NCI-H1092 (cell line): ENCODE data around the gene MAP4K3.
"Not testable (repeated sequence)": the region's sequence is repeated elsewhere in the genome, so short reads cannot be mapped to it uniquely, and the experiment has no call there.

Experiments used
- DNase-seq: peaks from one replicate; lab custom pipeline; 2025; lab: John Stamatoyannopoulos, UW

MAP4K3 gene

GRCh38 chr2:39370101-39370500, 67.0 kb downstream of the MAP4K3 start:
- no peak for DNase-seq

GRCh38 chr2:39368846-39369245, 68.2 kb downstream of the MAP4K3 start:
- no peak for DNase-seq

- DNase-seq, result no peak
These were observed 68.7 kb downstream of the MAP4K3 start for GRCh38 chr2:39368376-39368775.

- no peak for DNase-seq
These were observed 74.5 kb downstream of the MAP4K3 start for GRCh38 chr2:39362595-39362994.

- no peak for DNase-seq
These were observed 75.6 kb downstream of the MAP4K3 start for GRCh38 chr2:39361511-39361910.

GRCh38 chr2:39360342-39360741, 76.7 kb downstream of the MAP4K3 start:
- not testable (repeated sequence) for DNase-seq

- DNase-seq, result no peak
These were observed 77.5 kb downstream of the MAP4K3 start for GRCh38 chr2:39359453-39360038.

- DNase-seq, result no peak
These were observed 80.0 kb downstream of the MAP4K3 start for GRCh38 chr2:39356922-39357639.

- no peak for DNase-seq
These were observed 86.4 kb downstream of the MAP4K3 start for GRCh38 chr2:39350658-39351057.

- no peak for DNase-seq
These were observed 98.6 kb downstream of the MAP4K3 start for GRCh38 chr2:39338502-39338901.

- DNase-seq, result no peak
These were observed 101.2 kb downstream of the MAP4K3 start for GRCh38 chr2:39335930-39336329.

- no peak for DNase-seq
These were observed 102.1 kb downstream of the MAP4K3 start for GRCh38 chr2:39334978-39335377.

GRCh38 chr2:39334529-39334928, 102.6 kb downstream of the MAP4K3 start:
- DNase-seq, result no peak

GRCh38 chr2:39326644-39327043, 110.4 kb downstream of the MAP4K3 start:
- no peak for DNase-seq

GRCh38 chr2:39325966-39326365, 111.1 kb downstream of the MAP4K3 start:
- no peak for DNase-seq

- DNase-seq, result not testable (repeated sequence)
These were observed 115.7 kb downstream of the MAP4K3 start for GRCh38 chr2:39321056-39322035.

- no peak for DNase-seq
These were observed 116.9 kb downstream of the MAP4K3 start for GRCh38 chr2:39320162-39320561.

GRCh38 chr2:39313575-39313974, 123.5 kb downstream of the MAP4K3 start:
- DNase-seq, result no peak

GRCh38 chr2:39311469-39311868, 125.6 kb downstream of the MAP4K3 start:
- DNase-seq, result no peak

- DNase-seq, result no peak
These were observed 128.3 kb downstream of the MAP4K3 start for GRCh38 chr2:39308778-39309177.

GRCh38 chr2:39306626-39307025, 130.5 kb downstream of the MAP4K3 start:
- no peak for DNase-seq

GRCh38 chr2:39304729-39305128, 132.4 kb downstream of the MAP4K3 start:
- no peak for DNase-seq

GRCh38 chr2:39304200-39304599, 132.9 kb downstream of the MAP4K3 start:
- DNase-seq, result no peak
